Panc1 (cell line): ENCODE data around the gene VNN1.

Experiments used
- CTCF ChIP-seq: fragments of 450-650 bp; IDR thresholded peaks from 2 replicates; pipeline ENCODE4 v1.5.1; 2017; ENCODE audit warnings: mild to moderate bottlenecking
- POLR2AphosphoS5 ChIP-seq: IDR thresholded peaks from 2 replicates; pipeline ENCODE4 v1.6.1; 2012; ENCODE audit warnings: mild to moderate bottlenecking, low read depth, low read length, moderate library complexity
- TCF7L2 ChIP-seq: IDR thresholded peaks from 2 replicates; pipeline ENCODE4 v1.6.1; 2011; ENCODE audit warnings: mild to moderate bottlenecking, low read depth, low read length, inconsistent platforms

- TF ChIP-seq CTCF = no peak
- TF ChIP-seq POLR2AphosphoS5 = no peak
- no peak for TF ChIP-seq TCF7L2
Observed at GRCh38 chr6:132648356-132648755, 65.5 kb downstream of the VNN1 start.
